Left lung (tissue), 10 donors: Measurements from ENCODE around the gene PPP1R27. TPM values are rescaled to one million over a fixed set of nuclear protein-coding genes. Genes with fewer than 3 reads are reported as not detected.

Experiments used
- ATAC-seq: fragments of 200-7000 bp; cut with Tn5 transposase; one replicate; pipeline ENCODE4 v1.9.1; 2020; ENCODE audit warnings: moderate library complexity
- DNase-seq, 4 donors: peaks; one replicate each; pipeline ENCODE4 v3.0.0-alpha.2; 2013 to 2020
- H3K27ac ChIP-seq, 2 donors: fragments of 200-600 bp; sonication (generic) in 1 of 2; one replicate each; pipeline versions ENCODE4 v1.5.0 to v1.8.0; 2020 to 2021
- H3K27me3 ChIP-seq, 2 donors: fragments of 200-600 bp; sonication (generic) in 1 of 2; one replicate each; pipeline versions ENCODE4 v1.5.0 to v1.8.0; 2020 to 2021
- H3K36me3 ChIP-seq, 2 donors: fragments of 200-600 bp; sonication (generic) in 1 of 2; one replicate each; pipeline versions ENCODE4 v1.5.0 to v1.8.0; 2020 to 2021
- H3K4me1 ChIP-seq, 2 donors: fragments of 200-600 bp; one replicate each; pipeline ENCODE4 v1.8.0; 2021
- H3K4me3 ChIP-seq, 2 donors: fragments of 200-600 bp; sonication (generic) in 1 of 2; one replicate each; pipeline versions ENCODE4 v1.5.0 to v1.8.0; 2020 to 2021; ENCODE audit warnings: mild to moderate bottlenecking in 1 of 2
- H3K9me3 ChIP-seq, 2 donors: fragments of 200-600 bp; sonication (generic) in 1 of 2; one replicate each; pipeline versions ENCODE4 v1.5.0 to v1.8.0; 2020 to 2021
- CTCF ChIP-seq, 2 donors: fragments of 200-600 bp; sonication (generic) in 1 of 2; IDR thresholded peaks; one replicate each; pipeline versions ENCODE4 v1.5.0 to v1.8.0; 2021; ENCODE audit warnings: antibody characterized with exemption in 2 of 2
- intact Hi-C, 2 donors: fragments of 100-400 bp; cut with DNase I; formaldehyde crosslinking; loops; one replicate each; pipeline versions ENCODE4 v1.11.2 to v1.14.2; 2022
- polyA plus RNA-seq, 6 donors: library from polyadenylated mRNA; unstranded; fragments of 120-200 nt; gene quantifications; one replicate each; pipeline ENCODE4 v1.2.1, GENCODE V29; 2013; ENCODE audit not compliant: insufficient read length in 6 of 6
- total RNA-seq, 2 donors: library from RNA; stranded (reverse); fragmentation: NEBNext Ultra II Directional; extraction: Animal tissue kit (Norgen Biotek cat#: 25700); gene quantifications; one replicate each; pipeline ENCODE4 v1.2.1, GENCODE V29; 2021
- donor health status: DM: no; HTN: yes; CAD: no.
- donor health status: DM: no; HTN: no; CAD: no.

The PPP1R27 gene
- total and polyA plus RNA-seq, 8 donors, result 0.11 to 0.28 TPM; not detected in 6

DNA sequence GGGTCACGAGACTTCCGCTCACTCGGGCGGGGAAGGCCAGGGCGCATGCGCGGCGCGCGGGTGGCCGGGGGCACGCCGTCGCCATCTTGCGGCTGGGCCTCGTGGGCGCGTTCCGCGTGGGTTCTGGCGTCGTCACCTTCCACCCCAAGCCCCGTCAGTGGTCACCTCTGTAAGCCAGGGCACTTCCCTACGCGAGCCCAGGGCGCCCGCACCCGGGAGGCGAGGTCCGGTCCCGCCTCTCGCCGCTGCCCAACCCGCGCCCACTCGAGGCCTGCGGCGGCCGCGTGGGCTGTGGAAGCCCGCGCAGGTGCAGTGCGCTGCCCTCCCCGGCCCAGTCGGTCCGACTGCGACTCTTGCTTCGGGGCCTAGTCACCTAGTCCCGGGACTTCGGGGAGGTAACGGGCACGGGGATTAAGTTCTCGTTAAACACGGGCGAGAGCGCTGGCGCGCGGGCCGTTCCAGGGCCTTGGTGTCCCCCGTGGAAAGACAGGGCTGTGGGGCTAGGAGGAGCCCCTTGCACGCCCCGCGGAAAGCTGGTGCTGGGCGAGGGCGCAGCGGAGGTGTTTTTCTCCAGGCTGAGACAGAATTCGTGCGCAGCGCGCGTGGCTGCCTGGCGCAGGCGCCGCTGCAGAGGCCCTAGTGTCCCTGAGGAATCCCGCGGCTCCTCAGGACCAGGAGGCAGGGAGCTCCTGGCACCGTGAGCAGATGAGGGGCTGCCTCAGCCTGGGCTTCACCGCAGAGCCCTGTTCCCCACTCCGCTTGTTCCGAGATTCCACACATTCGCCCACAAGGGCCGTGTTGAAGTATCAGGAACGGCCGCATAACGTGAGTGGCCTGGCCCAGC, 36.8 kb upstream of the PPP1R27 start:
- ATAC-seq (peak; percentile 67), DNase-seq (peak; percentile 86 to 98 (median 94))
- H3K36me3 ChIP-seq, result peaks cover 4 to 36% of the 10 kb centered on the region in 2 donors
- no peak for TF ChIP-seq CTCF (IDR thresholded peaks at IDR 0.05)
- H3K4me3 ChIP-seq, result peak overlapping the region; percentile 90 to 97
- intact Hi-C loops, result no loop called here
- no peaks in the 10 kb centered on the region for H3K9me3 ChIP-seq
- peaks cover 15 to 54% of the 10 kb centered on the region in 2 donors for H3K4me1 ChIP-seq
- H3K27ac ChIP-seq, result peak overlapping the region; percentile 97 to 98
- H3K27me3 ChIP-seq, result no peaks in the 10 kb centered on the region

- intact Hi-C loops, result no loop called here
- Histone ChIP-seq H3K27ac (peak within 1 kb of the TSS; percentile 97 to 98), H3K36me3 (peaks cover 4 to 39% of the 10 kb centered on the region in 2 donors), H3K4me1 (peaks cover 15 to 60% of the 10 kb centered on the region in 2 donors), H3K27me3 (no peaks in the 10 kb centered on the region), H3K4me3 (peak within 1 kb of the TSS; percentile 90 to 97), H3K9me3 (no peaks in the 10 kb centered on the region)
- ATAC-seq (no peak), DNase-seq (no peak)
- no peak for TF ChIP-seq CTCF (IDR thresholded peaks at IDR 0.05)
Measured at GRCh38 chr17:81870981-81871386, 36.1 kb upstream of the PPP1R27 start, which contains the start of gene ARHGDIA. ARHGDIA (minus strand) TSS chr17:81871337; CDS start chr17:81869930, 1,407 bp downstream.

DNA sequence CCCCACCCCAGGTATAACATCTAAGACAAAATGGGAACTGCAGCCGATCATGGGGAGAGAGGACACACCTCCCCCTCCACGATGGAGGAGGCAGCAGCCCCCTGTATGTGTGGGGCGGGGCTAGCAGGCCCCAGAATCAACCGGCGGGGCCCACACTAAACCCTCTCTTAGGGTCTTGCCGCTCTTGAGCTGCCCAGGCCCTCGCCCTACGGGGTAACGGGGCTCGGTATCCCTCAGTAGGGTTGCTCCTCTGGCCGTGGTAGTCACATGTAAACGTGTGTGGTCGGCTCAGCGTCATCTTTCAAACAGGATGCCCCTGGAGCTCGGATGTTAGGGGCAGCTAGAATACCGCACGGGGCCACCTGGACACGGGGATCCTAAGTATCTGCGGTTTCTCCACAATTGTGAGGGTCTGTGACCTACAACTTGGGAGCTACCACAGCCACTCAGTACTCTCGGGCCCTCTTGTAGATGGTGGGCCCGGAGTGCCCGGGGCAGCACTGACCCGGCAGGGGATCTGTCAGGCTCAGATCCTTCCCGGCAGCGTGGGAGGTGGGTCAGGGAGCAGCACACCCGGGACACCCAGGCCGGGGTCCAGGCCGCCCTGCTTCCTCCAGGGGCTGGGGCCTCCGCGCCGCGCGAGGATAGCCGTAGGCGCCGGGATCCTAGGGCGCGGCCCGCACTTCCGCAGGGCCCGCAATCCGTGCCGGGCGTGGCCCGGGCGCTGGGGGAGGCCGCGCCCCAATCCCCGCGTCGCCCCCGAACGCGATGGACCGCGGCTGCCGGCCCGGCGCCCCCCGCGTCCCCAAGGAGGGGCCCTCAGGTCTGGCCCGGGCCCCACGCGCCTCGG, 35.5 kb upstream of the PPP1R27 start:
- Histone ChIP-seq H3K27ac (peak overlapping the region; percentile 97 to 98), H3K9me3 (no peaks in the 10 kb centered on the region), H3K4me3 (peak overlapping the region; percentile 69 to 97), H3K27me3 (no peaks in the 10 kb centered on the region), H3K4me1 (peaks cover 18 to 66% of the 10 kb centered on the region in 2 donors), H3K36me3 (peaks cover 4 to 45% of the 10 kb centered on the region in 2 donors)
- peak in 2 of 4 donors; percentile 43 to 88 for DNase-seq
- peak; percentile 8 for ATAC-seq
- no peak for TF ChIP-seq CTCF (IDR thresholded peaks at IDR 0.05)
- intact Hi-C loops, result no loop called here

- no peaks in the 10 kb centered on the region for H3K27me3 ChIP-seq
- H3K36me3 ChIP-seq, result peaks cover 4 to 47% of the 10 kb centered on the region in 2 donors
- peak; percentile 81 to 91 for TF ChIP-seq CTCF (IDR thresholded peaks at IDR 0.05)
- H3K4me1 ChIP-seq, result peaks cover 18 to 75% of the 10 kb centered on the region in 2 donors
- ATAC-seq (peak; percentile 17), DNase-seq (peak in 2 of 4 donors; percentile 38 to 52)
- peak overlapping the region; percentile 97 to 98 for H3K27ac ChIP-seq
- H3K9me3 ChIP-seq, result no peaks in the 10 kb centered on the region
- intact Hi-C loops, result no loop called here
- H3K4me3 ChIP-seq, result peak overlapping the region; percentile 69 to 97
Measured at GRCh38 chr17:81869221-81870130, 34.6 kb upstream of the PPP1R27 start.
